GM12891 (cell line): Measurements from ENCODE around the gene PALD1.

Experiments used
- DNase-seq: peaks from one replicate; pipeline ENCODE4 v3.0.0; 2011; ENCODE audit warnings: low spot score; ENCODE audit not compliant: insufficient read length
- FAIRE-seq: peaks from 2 replicates; lab custom pipeline; 2011; peaks lifted over from hg19 to GRCh38; lab: Jason Lieb, UNC
- PAX5 ChIP-seq: IDR thresholded peaks from 2 replicates; pipeline ENCODE4 v1.6.1; 2011; ENCODE audit warnings: low read length, moderate library complexity, mild to moderate bottlenecking; ENCODE audit not compliant: insufficient read depth, severe bottlenecking
- POLR2A ChIP-seq: IDR thresholded peaks from 2 replicates; pipeline ENCODE4 v1.6.1; 2011; ENCODE audit warnings: low read depth, low read length, control low read depth
- POLR2AphosphoS5 ChIP-seq: IDR thresholded peaks from 2 replicates; pipeline ENCODE4 v1.6.1; 2011; ENCODE audit warnings: low read depth, low read length, control low read depth
- POU2F2 ChIP-seq: IDR thresholded peaks from 2 replicates; pipeline ENCODE4 v1.6.1; 2011; ENCODE audit warnings: low read depth, mild to moderate bottlenecking, control low read depth, low read length, moderate library complexity
- SPI1 ChIP-seq: IDR thresholded peaks from 2 replicates; pipeline ENCODE4 v1.6.1; 2011; ENCODE audit warnings: low read depth, low read length, control low read depth
- TAF1 ChIP-seq: IDR thresholded peaks from 2 replicates; pipeline ENCODE4 v1.6.1; 2011; ENCODE audit warnings: low read depth, low read length, control low read depth

PALD1 gene

GRCh38 chr10:70494966-70495365, 16.4 kb downstream of the PALD1 start:
- no peak for TF ChIP-seq POU2F2
- TF ChIP-seq SPI1, result peak; percentile 54
- FAIRE-seq, result peak; percentile 90

GRCh38 chr10:70495691-70496261, 17.2 kb downstream of the PALD1 start:
- no peak for TF ChIP-seq POLR2A
- no peak for TF ChIP-seq PAX5
- no peak for TF ChIP-seq SPI1
- TF ChIP-seq POLR2AphosphoS5, result no peak
- no peak for TF ChIP-seq TAF1
- no peak for TF ChIP-seq POU2F2
- DNase-seq, result no peak
- no peak for FAIRE-seq

More at GRCh38 chr10:70494966-70495365, 16.4 kb downstream of the PALD1 start:
- no peak for DNase-seq

GRCh38 chr10:70496341-70497119, 18.0 kb downstream of the PALD1 start:
- FAIRE-seq, result no peak

GRCh38 chr10:70497120-70497545, 18.6 kb downstream of the PALD1 start:
- no peak for FAIRE-seq
- no peak for TF ChIP-seq PAX5
- TF ChIP-seq TAF1, result no peak
- no peak for TF ChIP-seq POU2F2
- no peak for TF ChIP-seq POLR2AphosphoS5
- no peak for TF ChIP-seq POLR2A
- DNase-seq, result no peak

More at GRCh38 chr10:70496341-70497119, 18.0 kb downstream of the PALD1 start:
- no peak for TF ChIP-seq SPI1
- TF ChIP-seq PAX5, result no peak
- no peak for TF ChIP-seq POU2F2
- TF ChIP-seq POLR2AphosphoS5, result no peak
- no peak for TF ChIP-seq POLR2A
- DNase-seq, result no peak

GRCh38 chr10:70498970-70499835, 20.6 kb downstream of the PALD1 start:
- FAIRE-seq (no peak), DNase-seq (no peak)
- TF ChIP-seq TAF1, result no peak
- no peak for TF ChIP-seq POU2F2
- TF ChIP-seq POLR2A, result no peak
- no peak for TF ChIP-seq POLR2AphosphoS5
- no peak for TF ChIP-seq PAX5
- TF ChIP-seq SPI1, result no peak

- DNase-seq (no peak), FAIRE-seq (peak; percentile 81)
- TF ChIP-seq PAX5, result no peak
- no peak for TF ChIP-seq TAF1
- no peak for TF ChIP-seq POLR2A
- TF ChIP-seq POU2F2, result no peak
- TF ChIP-seq SPI1, result no peak
- TF ChIP-seq POLR2AphosphoS5, result no peak
Observed at GRCh38 chr10:70499836-70500167, 21.2 kb downstream of the PALD1 start.

- no peak for DNase-seq
- no peak for TF ChIP-seq POLR2AphosphoS5
- FAIRE-seq, result no peak
Observed at GRCh38 chr10:70500368-70500767, 21.8 kb downstream of the PALD1 start.

GRCh38 chr10:70500812-70501301, 22.3 kb downstream of the PALD1 start:
- FAIRE-seq (no peak), DNase-seq (no peak)
- TF ChIP-seq POLR2A (no peak), SPI1 (peak; percentile 52)

GRCh38 chr10:70502406-70502805, 23.8 kb downstream of the PALD1 start:
- DNase-seq (no peak), FAIRE-seq (no peak)
- TF ChIP-seq POLR2A, result no peak
- no peak for TF ChIP-seq PAX5
- no peak for TF ChIP-seq POLR2AphosphoS5
- no peak for TF ChIP-seq SPI1
- TF ChIP-seq TAF1, result no peak
- no peak for TF ChIP-seq POU2F2

GRCh38 chr10:70503776-70504175, 25.2 kb downstream of the PALD1 start:
- no peak for TF ChIP-seq SPI1
- no peak for TF ChIP-seq PAX5
- TF ChIP-seq TAF1, result no peak
- TF ChIP-seq POLR2A, result no peak
- no peak for TF ChIP-seq POU2F2
- no peak for TF ChIP-seq POLR2AphosphoS5
- FAIRE-seq (no peak), DNase-seq (no peak)
